ENCODE data around the gene GYS1. TPM values are rescaled to one million over a fixed set of nuclear protein-coding genes. Genes with fewer than 3 reads are reported as not detected.

GYS1 gene
- total RNA-seq, 1 experiment from 2014 or later: 62.7 TPM

- Mint-ChIP-seq H3K27me3 (ENCODE audit: insufficient read depth, unreplicated experiment) (no peaks in the 10 kb centered on the region), H3K9me3 (ENCODE audit: unreplicated experiment) (no peaks in the 10 kb centered on the region), H3K36me3 (ENCODE audit: insufficient read depth, unreplicated experiment) (peaks cover 76% of the 10 kb centered on the region), H3K4me1 (ENCODE audit: low read depth, unreplicated experiment) (peaks cover 23% of the 10 kb centered on the region), H3K4me3 (ENCODE audit: unreplicated experiment) (no peak overlapping the region), H3K27ac (ENCODE audit: unreplicated experiment) (no peak overlapping the region)
- TF ChIP-seq, protein P1, sequence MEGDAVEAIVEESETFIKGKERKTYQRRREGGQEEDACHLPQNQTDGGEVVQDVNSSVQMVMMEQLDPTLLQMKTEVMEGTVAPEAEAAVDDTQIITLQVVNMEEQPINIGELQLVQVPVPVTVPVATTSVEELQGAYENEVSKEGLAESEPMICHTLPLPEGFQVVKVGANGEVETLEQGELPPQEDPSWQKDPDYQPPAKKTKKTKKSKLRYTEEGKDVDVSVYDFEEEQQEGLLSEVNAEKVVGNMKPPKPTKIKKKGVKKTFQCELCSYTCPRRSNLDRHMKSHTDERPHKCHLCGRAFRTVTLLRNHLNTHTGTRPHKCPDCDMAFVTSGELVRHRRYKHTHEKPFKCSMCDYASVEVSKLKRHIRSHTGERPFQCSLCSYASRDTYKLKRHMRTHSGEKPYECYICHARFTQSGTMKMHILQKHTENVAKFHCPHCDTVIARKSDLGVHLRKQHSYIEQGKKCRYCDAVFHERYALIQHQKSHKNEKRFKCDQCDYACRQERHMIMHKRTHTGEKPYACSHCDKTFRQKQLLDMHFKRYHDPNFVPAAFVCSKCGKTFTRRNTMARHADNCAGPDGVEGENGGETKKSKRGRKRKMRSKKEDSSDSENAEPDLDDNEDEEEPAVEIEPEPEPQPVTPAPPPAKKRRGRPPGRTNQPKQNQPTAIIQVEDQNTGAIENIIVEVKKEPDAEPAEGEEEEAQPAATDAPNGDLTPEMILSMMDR (IDR thresholded peaks at IDR 0.05; ENCODE audit: insufficient read depth in 1 of 2, low read depth in 1 of 2, low read length in 1 of 2, severe bottlenecking in 1 of 2, unreplicated experiment in 1 of 2): no peak
- Histone ChIP-seq H3K9me3 (no peaks in the 10 kb centered on the region), H3K36me3 (ENCODE audit: control insufficient read depth, insufficient read depth, low read length) (peaks cover 5% of the 10 kb centered on the region; the same call in 1 of the 2 replicates), H3K27me3 (replicated peaks; ENCODE audit: control insufficient read depth, insufficient read depth, low read length) (no peaks in the 10 kb centered on the region), H3K4me3 (ENCODE audit: low read depth, low read length) (no peak overlapping the region), H3K4me1 (peaks cover 7% of the 10 kb centered on the region; the same call in 1 of the 2 replicates)
- POLR2A ChIA-PET: no interaction called here
- DNase-seq: no peak
- BruUV-seq (replicated peaks): no TSS peak
- CTCF ChIA-PET: interaction anchor here (0.6 to 1.2 kb wide), 2 partner anchors 144 to 164 kb away, joined by 3 to 7 read pairs; no protein-coding TSS in a partner anchor
- intact Hi-C loops (cut with micrococcal nuclease; ENCODE audit: unreplicated experiment): no loop called here
These were observed 6.9 kb downstream of the GYS1 start for GRCh38 chr19:48986211-48986610.

DNA sequence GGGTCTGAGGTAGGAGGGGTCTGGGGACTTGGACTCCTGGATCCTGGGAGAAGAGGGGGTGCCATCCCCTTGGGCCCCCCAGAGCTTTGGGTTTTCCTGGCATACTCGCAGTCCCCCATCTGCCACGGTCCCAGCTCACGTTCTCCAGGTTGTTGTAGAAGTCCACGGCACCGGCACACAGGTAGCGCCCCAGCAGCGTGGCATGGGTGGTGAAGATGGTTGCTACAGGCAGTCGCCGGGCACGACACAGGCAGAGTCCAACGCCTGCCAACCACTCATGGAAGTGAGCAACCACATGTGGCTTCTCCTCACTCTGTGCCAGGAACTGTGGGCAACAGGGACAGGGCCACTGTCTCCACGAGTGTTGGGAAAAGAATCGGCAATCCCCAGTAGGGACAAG lies 7.4 kb downstream of the GYS1 start:
- POLR2A ChIA-PET: no interaction called here
- no peak overlapping the region for H3K4me3 Mint-ChIP-seq (ENCODE audit: unreplicated experiment)
- H3K9me3 ChIP-seq: no peaks in the 10 kb centered on the region
- TF ChIP-seq, protein P1 (IDR thresholded peaks at IDR 0.05; ENCODE audit: insufficient read depth in 1 of 2, low read depth in 1 of 2, low read length in 1 of 2, severe bottlenecking in 1 of 2, unreplicated experiment in 1 of 2): no peak
- H3K27me3 ChIP-seq (replicated peaks; ENCODE audit: control insufficient read depth, insufficient read depth, low read length): no peaks in the 10 kb centered on the region
- CTCF ChIA-PET: no interaction called here
- peaks cover 7% of the 10 kb centered on the region; the same call in 1 of the 2 replicates for H3K4me1 ChIP-seq
- no peaks in the 10 kb centered on the region for H3K9me3 Mint-ChIP-seq (ENCODE audit: unreplicated experiment)
- no peaks in the 10 kb centered on the region for H3K27me3 Mint-ChIP-seq (ENCODE audit: insufficient read depth, unreplicated experiment)
- peaks cover 74% of the 10 kb centered on the region for H3K36me3 Mint-ChIP-seq (ENCODE audit: insufficient read depth, unreplicated experiment)
- DNase-seq: no peak
- no TSS peak for BruUV-seq (replicated peaks)
- peaks cover 5% of the 10 kb centered on the region; the same call in 1 of the 2 replicates for H3K36me3 ChIP-seq (ENCODE audit: control insufficient read depth, insufficient read depth, low read length)
- intact Hi-C loops (cut with micrococcal nuclease; ENCODE audit: unreplicated experiment): no loop called here
- no peak overlapping the region for H3K4me3 ChIP-seq (ENCODE audit: low read depth, low read length)
- peaks cover 23% of the 10 kb centered on the region for H3K4me1 Mint-ChIP-seq (ENCODE audit: low read depth, unreplicated experiment)
- no peak overlapping the region for H3K27ac Mint-ChIP-seq (ENCODE audit: unreplicated experiment)

DNA sequence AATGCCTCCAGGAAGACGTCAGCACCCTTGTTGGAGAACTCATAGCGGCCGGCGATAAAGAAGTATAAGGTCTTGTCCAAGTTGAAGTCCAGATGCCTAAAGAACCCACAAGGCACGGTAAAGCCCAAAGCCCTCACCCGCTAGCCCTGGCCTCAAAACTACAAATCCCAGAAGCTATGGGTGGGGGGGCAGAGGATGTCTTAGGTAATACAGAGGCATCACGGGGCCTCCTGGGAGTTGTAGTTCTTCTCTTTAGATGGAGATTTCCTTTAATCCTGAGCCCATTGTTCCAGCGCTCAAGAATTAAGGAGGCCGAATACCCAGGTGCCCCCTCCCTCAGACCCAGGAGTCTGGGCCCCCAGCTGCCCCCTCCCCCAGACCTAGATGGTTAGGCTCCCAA lies 10.8 kb downstream of the GYS1 start:
- Mint-ChIP-seq H3K9me3 (ENCODE audit: unreplicated experiment) (no peaks in the 10 kb centered on the region), H3K36me3 (ENCODE audit: insufficient read depth, unreplicated experiment) (peaks cover 64% of the 10 kb centered on the region), H3K4me3 (ENCODE audit: unreplicated experiment) (no peak overlapping the region), H3K4me1 (ENCODE audit: low read depth, unreplicated experiment) (no peaks in the 10 kb centered on the region), H3K27me3 (ENCODE audit: insufficient read depth, unreplicated experiment) (no peaks in the 10 kb centered on the region), H3K27ac (ENCODE audit: unreplicated experiment) (no peak overlapping the region)
- intact Hi-C loops (cut with micrococcal nuclease; ENCODE audit: unreplicated experiment): no loop called here
- TF ChIP-seq, protein P1 (IDR thresholded peaks at IDR 0.05; ENCODE audit: insufficient read depth in 1 of 2, low read depth in 1 of 2, low read length in 1 of 2, severe bottlenecking in 1 of 2, unreplicated experiment in 1 of 2): no peak
- Histone ChIP-seq H3K4me1 (no peaks in the 10 kb centered on the region), H3K9me3 (no peaks in the 10 kb centered on the region), H3K4me3 (ENCODE audit: low read depth, low read length) (no peak overlapping the region), H3K36me3 (ENCODE audit: control insufficient read depth, insufficient read depth, low read length) (peaks cover 5% of the 10 kb centered on the region; the same call in 1 of the 2 replicates), H3K27me3 (replicated peaks; ENCODE audit: control insufficient read depth, insufficient read depth, low read length) (no peaks in the 10 kb centered on the region)
- ChIA-PET CTCF (interaction anchor here (3.5 kb wide), 1 partner anchor 11 kb away, joined by 24 read pairs; the partner anchor contains the start of genes GYS1 and RUVBL2), POLR2A (no interaction called here)
- no peak for DNase-seq
- no TSS peak for BruUV-seq (replicated peaks)
